Gastroesophageal sphincter (tissue), 4 donors: Measurements from ENCODE around the gene TOMM6. TPM values are rescaled to one million over a fixed set of nuclear protein-coding genes. Genes with fewer than 3 reads are reported as not detected.

Source experiments
- ATAC-seq: fragments of 150-250 bp; one replicate; pipeline ENCODE4 v1.9.1; 2016; ENCODE audit warnings: mild to moderate bottlenecking, moderate library complexity
- H3K27ac ChIP-seq, 4 donors: fragments of 200-600 bp; sonication (generic) in 3 of 4; 1 replicate in 3 of 4; 2 replicates in 1 of 4; pipeline ENCODE4 v1.5.1; 2016 to 2019
- H3K27me3 ChIP-seq: fragments of 200-600 bp; sonication (generic); one replicate; pipeline ENCODE4 v1.5.1; 2019
- H3K36me3 ChIP-seq, 2 donors: fragments of 200-600 bp; sonication (generic); one replicate each; pipeline ENCODE4 v1.5.1; 2019; ENCODE audit warnings: control low read depth in 1 of 2
- H3K4me1 ChIP-seq, 3 donors: fragments of 200-600 bp; sonication (generic); 1 replicate in 2 of 3; 2 replicates in 1 of 3; pipeline ENCODE4 v1.5.1; 2016 to 2019; ENCODE audit warnings: control low read depth in 2 of 3
- H3K4me3 ChIP-seq, 2 donors: fragments of 200-600 bp; sonication (generic); one replicate each; pipeline ENCODE4 v1.5.1; 2019; ENCODE audit warnings: mild to moderate bottlenecking in 1 of 2, moderate library complexity in 1 of 2
- H3K9me3 ChIP-seq, 3 donors: fragments of 200-600 bp; sonication (generic); one replicate each; pipeline ENCODE4 v1.5.1; 2017 to 2019; ENCODE audit warnings: control low read depth in 2 of 3
- EP300 ChIP-seq: sonication (generic); formaldehyde crosslinking; IDR thresholded peaks from one replicate; pipeline ENCODE4 v1.6.1; 2017; ENCODE audit warnings: antibody characterized with exemption, mild to moderate bottlenecking
- POLR2A ChIP-seq, 2 donors: fragments of 450-650 bp; IDR thresholded peaks; one replicate each; pipeline ENCODE4 v1.6.1; 2017; ENCODE audit warnings: antibody characterized with exemption in 2 of 2, mild to moderate bottlenecking in 2 of 2, moderate library complexity in 1 of 2
- POLR2AphosphoS5 ChIP-seq: sonication (generic); formaldehyde crosslinking; IDR thresholded peaks from one replicate; pipeline ENCODE4 v1.6.1; 2017; ENCODE audit warnings: antibody characterized with exemption
- WGBS, 2 donors: methylation state at CpG; one replicate each; pipeline ENCODE4 v1.1.5; 2018; ENCODE audit warnings: low coverage in 1 of 2; 5-methylcytosine and 5-hydroxymethylcytosine counted together
- total RNA-seq, 4 donors: library from RNA; depleted of rRNA; stranded (reverse); fragments of >200 nt; gene quantifications; one replicate each; pipeline ENCODE4 v1.1.0, GENCODE V29; 2016
- TF ChIP-seq, protein P1 (sequence below), 4 experiments: fragments of 200-600 bp in 2 of 4; fragments of 450-650 bp in 2 of 4; sonication (generic) in 1 of 4; IDR thresholded peaks; one replicate each; pipeline ENCODE4 v1.5.1; 2017 to 2019; ENCODE audit warnings: antibody characterized with exemption in 4 of 4, mild to moderate bottlenecking in 2 of 4, moderate library complexity in 2 of 4

The TOMM6 gene
- total RNA-seq: 100 to 1,000 TPM in 1 of 4 donors, 10 to 100 TPM in 3; 74.2 to 120 (median 91.3) TPM

DNA sequence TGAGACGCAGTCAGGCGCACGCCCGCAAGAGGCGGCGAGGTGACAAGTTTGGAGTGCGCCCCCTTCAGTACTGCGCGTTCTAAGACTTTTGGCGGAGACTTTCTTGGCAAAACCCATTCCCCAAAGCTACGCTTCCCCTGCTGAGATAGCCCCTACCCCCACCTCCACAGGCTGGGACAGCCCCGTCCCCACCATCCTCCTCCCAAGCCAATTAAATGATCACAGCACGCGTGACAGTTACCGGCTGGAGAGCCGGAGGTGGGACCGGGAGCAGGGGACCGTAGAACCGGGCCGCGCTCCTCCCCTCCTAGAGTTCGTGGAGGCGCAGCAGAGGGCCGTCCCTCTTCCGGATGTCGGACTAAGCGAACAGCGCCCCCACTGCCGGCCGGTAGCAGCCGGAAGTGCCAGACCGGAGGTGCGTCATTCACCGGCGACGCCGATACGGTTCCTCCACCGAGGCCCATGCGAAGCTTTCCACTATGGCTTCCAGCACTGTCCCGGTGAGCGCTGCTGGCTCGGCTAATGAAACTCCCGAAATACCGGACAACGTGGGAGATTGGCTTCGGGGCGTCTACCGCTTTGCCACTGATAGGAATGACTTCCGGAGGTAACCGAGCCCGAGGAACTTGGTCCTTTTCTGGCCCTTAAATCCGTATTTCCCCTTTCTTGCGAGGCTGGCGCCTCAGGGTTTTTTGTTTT lies at the start of gene TOMM6:
TOMM6 (plus strand) TSS at position 476 of the 699 bp plus-strand sequence; CDS start at position 480, 4 bp downstream.
- Histone ChIP-seq H3K27me3 (no peaks in the 10 kb centered on the region), H3K36me3 (peaks cover 0 to 43% of the 10 kb centered on the region in 2 donors), H3K4me3 (peak within 1 kb of the TSS; percentile 83 to 86), H3K27ac (peak within 1 kb of the TSS; percentile 78 to 98 (median 96)), H3K9me3 (no peaks in the 10 kb centered on the region), H3K4me1 (peaks cover 0 to 50% (median 20%) of the 10 kb centered on the region in 3 donors)
- TF ChIP-seq POLR2AphosphoS5: peak; percentile 88
- TF ChIP-seq EP300: no peak
- TF ChIP-seq, protein P1, sequence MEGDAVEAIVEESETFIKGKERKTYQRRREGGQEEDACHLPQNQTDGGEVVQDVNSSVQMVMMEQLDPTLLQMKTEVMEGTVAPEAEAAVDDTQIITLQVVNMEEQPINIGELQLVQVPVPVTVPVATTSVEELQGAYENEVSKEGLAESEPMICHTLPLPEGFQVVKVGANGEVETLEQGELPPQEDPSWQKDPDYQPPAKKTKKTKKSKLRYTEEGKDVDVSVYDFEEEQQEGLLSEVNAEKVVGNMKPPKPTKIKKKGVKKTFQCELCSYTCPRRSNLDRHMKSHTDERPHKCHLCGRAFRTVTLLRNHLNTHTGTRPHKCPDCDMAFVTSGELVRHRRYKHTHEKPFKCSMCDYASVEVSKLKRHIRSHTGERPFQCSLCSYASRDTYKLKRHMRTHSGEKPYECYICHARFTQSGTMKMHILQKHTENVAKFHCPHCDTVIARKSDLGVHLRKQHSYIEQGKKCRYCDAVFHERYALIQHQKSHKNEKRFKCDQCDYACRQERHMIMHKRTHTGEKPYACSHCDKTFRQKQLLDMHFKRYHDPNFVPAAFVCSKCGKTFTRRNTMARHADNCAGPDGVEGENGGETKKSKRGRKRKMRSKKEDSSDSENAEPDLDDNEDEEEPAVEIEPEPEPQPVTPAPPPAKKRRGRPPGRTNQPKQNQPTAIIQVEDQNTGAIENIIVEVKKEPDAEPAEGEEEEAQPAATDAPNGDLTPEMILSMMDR (IDR thresholded peaks at IDR 0.05): peak; percentile 81 to 97 (median 96)
- TF ChIP-seq POLR2A (IDR thresholded peaks at IDR 0.05): peak; percentile 55 to 73
- ATAC-seq: peak; percentile 91
- WGBS, 2 donors: 0% methylated on average over 3 to 16 of the region's 55 CpGs

DNA sequence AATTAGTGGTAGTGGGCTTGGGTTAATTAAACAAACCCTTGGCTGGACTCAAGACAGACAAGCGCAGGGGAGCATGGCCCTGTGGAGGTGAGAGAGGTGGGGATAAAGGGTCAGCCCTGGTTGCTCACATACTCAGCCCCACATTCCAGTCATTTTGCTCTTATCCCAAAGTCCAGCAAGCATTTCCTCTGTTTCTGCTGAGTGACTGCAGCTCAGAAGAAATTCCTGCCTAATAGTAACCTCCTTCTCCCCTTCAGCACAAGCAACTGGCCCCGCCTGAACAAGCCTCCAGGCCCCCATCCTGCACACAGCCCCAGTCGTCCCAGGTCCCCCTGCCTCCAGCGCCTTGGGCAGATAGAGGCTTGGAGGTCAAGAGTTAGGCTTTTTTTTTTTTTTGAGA lies 48.5 kb upstream of the TOMM6 start:
- peaks cover 0 to 8% (median 0%) of the 10 kb centered on the region in 3 donors for H3K4me1 ChIP-seq
- H3K9me3 ChIP-seq: no peaks in the 10 kb centered on the region
- WGBS, 2 donors: 65 to 85% methylated on average over 3 to 4 of the region's 4 CpGs
- H3K27ac ChIP-seq: no peak overlapping the region
- no peak for TF ChIP-seq POLR2A (IDR thresholded peaks at IDR 0.05)
- TF ChIP-seq EP300: no peak
- TF ChIP-seq, protein P1 (IDR thresholded peaks at IDR 0.05): no peak
- TF ChIP-seq POLR2AphosphoS5: no peak
- H3K4me3 ChIP-seq: no peak overlapping the region
- no peak for ATAC-seq
- no peaks in the 10 kb centered on the region for H3K27me3 ChIP-seq
- H3K36me3 ChIP-seq: no peaks in the 10 kb centered on the region

- Histone ChIP-seq H3K36me3 (no peaks in the 10 kb centered on the region), H3K9me3 (no peaks in the 10 kb centered on the region), H3K4me3 (no peak overlapping the region), H3K4me1 (peaks cover 0 to 7% (median 0%) of the 10 kb centered on the region in 3 donors), H3K27ac (no peak overlapping the region), H3K27me3 (no peaks in the 10 kb centered on the region)
- ATAC-seq: no peak
- TF ChIP-seq POLR2A (IDR thresholded peaks at IDR 0.05) (no peak), EP300 (no peak), POLR2AphosphoS5 (no peak)
- TF ChIP-seq, protein P1 (IDR thresholded peaks at IDR 0.05): no peak
- 53 to 80% methylated on average over 2 to 3 of the region's 13 CpGs for WGBS, 2 donors
Measured at GRCh38 chr6:41740366-41741162, 46.9 kb upstream of the TOMM6 start.

DNA sequence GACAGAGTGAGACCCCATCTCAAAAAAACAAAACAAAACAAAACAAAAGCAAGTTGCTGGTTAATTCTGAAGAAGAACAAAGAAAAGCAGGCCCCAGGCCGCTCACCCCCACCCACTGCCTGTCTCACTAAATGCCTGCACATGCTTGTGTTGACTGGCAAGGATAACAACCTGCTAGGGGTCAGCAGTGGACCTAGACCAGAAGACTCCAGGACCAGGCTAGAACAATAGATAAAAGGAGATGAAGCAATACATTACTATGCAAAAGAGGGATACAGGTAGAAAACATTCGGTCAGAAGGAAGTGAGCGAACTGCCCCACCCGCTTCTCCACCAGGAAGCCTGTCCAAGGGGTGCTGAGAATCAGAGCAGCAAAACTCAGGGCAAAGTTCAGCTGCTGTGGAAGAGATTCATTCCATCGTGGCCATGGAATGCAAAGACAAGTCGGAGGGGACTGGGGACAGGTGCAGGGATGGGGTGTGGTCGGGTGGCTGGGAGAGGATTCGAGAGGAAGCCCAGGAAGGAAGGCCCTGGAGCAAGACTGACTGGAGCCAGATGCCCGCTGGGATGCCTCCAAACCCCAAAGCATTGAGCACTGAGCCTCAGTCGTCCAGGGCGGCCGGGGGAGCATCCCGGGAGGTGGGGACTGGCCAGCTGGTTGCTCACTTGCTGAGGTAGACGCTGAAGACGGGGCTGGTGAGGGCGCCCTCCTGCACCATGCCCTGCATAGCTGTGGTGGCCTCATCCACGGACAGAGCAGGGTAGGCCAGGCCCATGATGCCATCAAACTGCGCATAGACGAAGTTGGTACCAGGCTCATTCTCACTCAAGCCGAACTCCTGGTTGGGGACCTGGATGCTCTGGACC lies 45.6 kb upstream of the TOMM6 start:
- TF ChIP-seq EP300 (no peak), POLR2A (IDR thresholded peaks at IDR 0.05) (no peak), POLR2AphosphoS5 (no peak)
- TF ChIP-seq, protein P1 (IDR thresholded peaks at IDR 0.05): no peak
- H3K9me3 ChIP-seq: no peaks in the 10 kb centered on the region
- H3K36me3 ChIP-seq: no peaks in the 10 kb centered on the region
- WGBS, 2 donors: 82 to 88% methylated on average over 12 to 15 of the region's 20 CpGs
- no peak overlapping the region for H3K27ac ChIP-seq
- H3K4me3 ChIP-seq: no peak overlapping the region
- no peak for ATAC-seq
- no peaks in the 10 kb centered on the region for H3K27me3 ChIP-seq
- no peaks in the 10 kb centered on the region for H3K4me1 ChIP-seq
